ENCODE results near the gene CCR8.

GRCh38 chr3:39317571-39318169 lies 11.8 kb upstream of the CCR8 start:
- TF ChIP-seq, protein P1, sequence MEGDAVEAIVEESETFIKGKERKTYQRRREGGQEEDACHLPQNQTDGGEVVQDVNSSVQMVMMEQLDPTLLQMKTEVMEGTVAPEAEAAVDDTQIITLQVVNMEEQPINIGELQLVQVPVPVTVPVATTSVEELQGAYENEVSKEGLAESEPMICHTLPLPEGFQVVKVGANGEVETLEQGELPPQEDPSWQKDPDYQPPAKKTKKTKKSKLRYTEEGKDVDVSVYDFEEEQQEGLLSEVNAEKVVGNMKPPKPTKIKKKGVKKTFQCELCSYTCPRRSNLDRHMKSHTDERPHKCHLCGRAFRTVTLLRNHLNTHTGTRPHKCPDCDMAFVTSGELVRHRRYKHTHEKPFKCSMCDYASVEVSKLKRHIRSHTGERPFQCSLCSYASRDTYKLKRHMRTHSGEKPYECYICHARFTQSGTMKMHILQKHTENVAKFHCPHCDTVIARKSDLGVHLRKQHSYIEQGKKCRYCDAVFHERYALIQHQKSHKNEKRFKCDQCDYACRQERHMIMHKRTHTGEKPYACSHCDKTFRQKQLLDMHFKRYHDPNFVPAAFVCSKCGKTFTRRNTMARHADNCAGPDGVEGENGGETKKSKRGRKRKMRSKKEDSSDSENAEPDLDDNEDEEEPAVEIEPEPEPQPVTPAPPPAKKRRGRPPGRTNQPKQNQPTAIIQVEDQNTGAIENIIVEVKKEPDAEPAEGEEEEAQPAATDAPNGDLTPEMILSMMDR (IDR thresholded peaks at IDR 0.05), result no peak
- no peak for TF ChIP-seq ZFX (IDR thresholded peaks at IDR 0.05; ENCODE audit: borderline replicate concordance)

Data from 22Rv1 (cell line).